ENCODE data around the gene TMBIM1.

TMBIM1 gene, protein sequence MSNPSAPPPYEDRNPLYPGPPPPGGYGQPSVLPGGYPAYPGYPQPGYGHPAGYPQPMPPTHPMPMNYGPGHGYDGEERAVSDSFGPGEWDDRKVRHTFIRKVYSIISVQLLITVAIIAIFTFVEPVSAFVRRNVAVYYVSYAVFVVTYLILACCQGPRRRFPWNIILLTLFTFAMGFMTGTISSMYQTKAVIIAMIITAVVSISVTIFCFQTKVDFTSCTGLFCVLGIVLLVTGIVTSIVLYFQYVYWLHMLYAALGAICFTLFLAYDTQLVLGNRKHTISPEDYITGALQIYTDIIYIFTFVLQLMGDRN

DNA sequence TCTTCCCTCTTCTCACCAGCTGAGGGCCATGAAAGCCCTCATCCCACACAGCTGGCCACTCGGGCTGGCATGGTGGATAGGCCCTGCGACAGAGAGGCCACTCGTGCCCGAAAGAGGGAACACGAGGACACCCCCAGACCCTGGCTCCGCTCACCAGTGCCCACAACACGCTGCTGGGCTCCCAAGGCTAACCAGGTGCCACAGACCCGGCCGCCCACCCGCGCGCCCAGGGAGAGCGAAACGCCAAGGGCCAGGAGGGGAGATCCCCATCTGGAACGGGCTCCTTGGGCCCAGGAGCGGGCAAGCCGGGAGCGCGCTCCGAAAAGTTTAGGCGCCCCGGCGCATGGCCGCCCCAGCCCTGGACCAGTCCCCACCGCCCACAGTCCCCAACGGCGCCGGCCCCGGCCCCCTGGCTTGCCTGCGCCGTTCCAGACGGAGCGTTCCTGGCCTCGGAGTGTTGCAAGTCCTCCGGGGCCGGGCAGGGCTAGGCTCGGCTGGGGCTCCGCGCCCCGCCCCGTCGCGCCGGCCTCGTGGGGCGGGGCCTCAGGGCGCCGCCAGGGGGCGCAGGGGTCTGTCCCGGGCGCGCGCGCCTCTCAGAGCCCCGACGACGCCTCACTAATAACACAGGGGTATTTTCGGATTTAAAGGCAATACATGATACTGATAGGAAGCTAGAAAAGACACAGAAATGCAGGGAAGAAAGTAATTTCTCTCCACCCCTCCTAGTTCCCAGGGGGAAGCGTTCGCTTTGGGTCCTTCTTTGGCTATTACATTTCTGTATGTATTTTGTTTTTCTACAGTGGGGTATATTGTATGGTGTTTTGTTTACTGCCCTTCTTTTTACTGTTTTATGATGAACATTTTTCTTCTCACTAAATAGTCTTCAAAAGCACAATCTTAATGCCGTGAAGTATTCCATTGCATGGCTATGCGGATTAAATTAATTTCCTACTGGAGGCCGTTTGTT, at the start of gene TMBIM1:
TSS of gene TMBIM1 (minus strand) at position 456 of the 967 bp plus-strand sequence. CDS start 10,362 bp downstream, outside the sequence.
- DNase-seq, result peak; percentile 88

- DNase-seq, result no peak
These were observed 49.1 kb upstream of the TMBIM1 start for GRCh38 chr2:218341381-218341780.

GRCh38 chr2:218340656-218341055, 48.4 kb upstream of the TMBIM1 start:
- DNase-seq, result no peak

- no peak for DNase-seq
These were observed 42.2 kb upstream of the TMBIM1 start for GRCh38 chr2:218334531-218334930.

GRCh38 chr2:218332920-218333645, 40.8 kb upstream of the TMBIM1 start:
- DNase-seq, result peak; percentile 87

DNA sequence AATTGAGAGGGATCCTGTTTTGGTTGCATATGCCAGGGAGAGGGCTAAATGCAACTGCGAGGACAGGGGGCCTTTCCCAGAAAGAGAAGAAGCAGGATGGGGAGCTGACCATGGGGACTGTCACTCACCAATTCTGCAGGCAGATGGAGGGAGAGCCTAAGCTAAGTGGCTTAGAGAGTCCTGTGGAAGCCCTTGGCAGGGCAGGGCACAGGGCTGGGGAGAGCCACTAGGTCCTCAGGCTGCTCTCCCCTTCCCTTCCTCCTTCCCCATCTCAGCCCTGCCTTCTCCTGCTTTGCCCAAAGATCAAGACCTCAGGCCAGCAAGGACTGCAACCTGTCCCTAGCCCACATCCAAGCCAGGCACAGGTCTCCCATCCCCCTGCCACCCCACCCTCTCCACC, 40.0 kb upstream of the TMBIM1 start:
- DNase-seq, result peak; percentile 37

DNA sequence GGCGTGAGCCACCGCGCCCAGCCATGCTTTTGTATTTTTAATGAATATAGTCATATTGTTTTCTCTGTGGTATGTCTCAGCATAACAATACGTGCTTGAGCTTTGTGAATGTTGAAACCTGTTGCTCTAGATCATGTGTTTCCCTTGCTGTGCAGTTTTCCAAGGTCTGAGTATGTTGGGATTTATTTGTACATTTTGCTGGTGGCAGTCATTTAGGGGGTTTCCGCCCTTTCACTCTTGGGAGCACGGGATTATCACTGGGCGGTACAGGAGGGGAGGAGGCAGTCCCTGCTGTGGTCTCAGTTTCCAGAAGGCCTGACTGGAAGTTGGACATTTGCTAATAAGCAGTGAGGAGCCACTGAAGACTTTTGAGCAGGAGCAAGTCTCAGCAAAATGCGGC, 39.4 kb upstream of the TMBIM1 start:
- no peak for DNase-seq

DNA sequence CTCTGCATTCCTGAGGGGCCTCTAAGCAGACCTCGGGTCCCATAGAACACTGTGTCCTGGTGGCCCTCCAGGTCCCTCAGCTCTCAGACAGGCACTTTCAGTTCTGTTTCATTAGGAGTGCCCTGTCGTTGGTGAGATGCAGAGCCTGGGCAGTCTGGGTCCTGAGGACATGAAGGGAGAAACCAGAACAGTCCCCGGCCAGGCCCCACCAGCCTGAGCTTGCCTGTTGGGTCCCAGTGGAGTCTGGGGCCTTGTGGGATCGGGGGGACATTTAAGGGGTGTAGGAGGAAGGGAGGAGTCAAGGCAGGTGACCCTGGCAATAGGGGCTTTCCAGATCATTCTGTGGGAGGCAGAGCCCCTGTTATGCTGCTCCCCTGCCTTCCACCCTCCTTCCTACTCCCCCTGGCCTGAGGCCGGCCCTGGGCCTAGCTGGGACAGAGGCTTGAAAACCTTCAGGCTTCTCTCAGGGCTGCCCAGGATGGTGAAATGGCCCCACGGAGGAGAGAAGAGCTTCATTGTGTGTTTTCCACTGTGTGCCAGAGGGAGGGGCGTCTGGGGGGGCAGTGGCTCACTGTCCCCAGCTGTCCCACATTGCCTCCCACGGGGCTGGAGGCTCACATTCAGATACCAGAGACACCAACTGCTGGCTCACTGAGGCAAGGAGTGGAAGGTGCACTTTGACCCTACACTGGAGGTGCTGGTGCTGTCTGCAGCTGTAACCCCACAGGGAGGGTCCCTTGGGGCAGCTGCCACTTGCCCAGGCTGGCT, 37.7 kb upstream of the TMBIM1 start:
- no peak for DNase-seq

DNA sequence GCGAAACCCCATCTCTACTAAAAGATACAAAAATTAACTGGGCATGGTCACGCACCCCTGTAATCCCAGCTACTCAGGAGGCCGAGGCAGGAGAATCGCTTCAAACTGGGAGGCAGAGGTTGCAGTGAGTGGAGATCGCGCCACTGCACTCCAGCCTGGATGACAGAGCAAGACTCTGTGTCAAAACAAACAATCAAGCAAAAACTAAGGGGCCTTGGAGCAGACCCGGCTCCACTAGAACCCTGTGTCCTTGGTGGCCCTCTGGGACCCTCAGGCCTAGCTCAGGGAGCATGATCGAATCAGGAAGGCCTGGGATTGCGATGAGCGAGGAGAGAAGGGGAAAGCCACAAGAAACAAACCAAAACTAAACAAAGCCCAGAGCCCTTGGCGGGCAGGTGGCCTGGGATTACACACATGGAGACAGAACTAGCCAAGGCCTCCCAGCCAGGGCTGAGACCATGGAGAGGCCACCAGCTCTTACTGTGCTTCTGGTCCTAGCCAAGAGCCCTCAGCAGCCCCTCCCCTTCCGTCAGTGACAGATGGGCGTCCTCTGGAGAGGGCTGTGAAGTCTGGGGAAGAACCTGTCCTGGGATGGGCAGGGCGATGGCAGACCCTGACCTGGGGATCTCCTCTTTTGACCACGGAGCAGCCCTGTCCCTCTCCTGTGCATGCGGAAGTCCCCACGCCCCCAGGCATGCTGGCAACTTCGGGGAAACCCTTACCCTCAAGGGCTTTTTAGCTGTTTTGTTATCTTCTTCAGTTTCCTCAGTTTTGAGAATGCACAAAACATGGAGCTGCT, 36.9 kb upstream of the TMBIM1 start:
- no peak for DNase-seq

- DNase-seq, result no peak
These were observed 36.0 kb upstream of the TMBIM1 start for GRCh38 chr2:218328294-218328693.

GRCh38 chr2:218327451-218328210, 35.3 kb upstream of the TMBIM1 start:
- DNase-seq, result peak; percentile 12

DNA sequence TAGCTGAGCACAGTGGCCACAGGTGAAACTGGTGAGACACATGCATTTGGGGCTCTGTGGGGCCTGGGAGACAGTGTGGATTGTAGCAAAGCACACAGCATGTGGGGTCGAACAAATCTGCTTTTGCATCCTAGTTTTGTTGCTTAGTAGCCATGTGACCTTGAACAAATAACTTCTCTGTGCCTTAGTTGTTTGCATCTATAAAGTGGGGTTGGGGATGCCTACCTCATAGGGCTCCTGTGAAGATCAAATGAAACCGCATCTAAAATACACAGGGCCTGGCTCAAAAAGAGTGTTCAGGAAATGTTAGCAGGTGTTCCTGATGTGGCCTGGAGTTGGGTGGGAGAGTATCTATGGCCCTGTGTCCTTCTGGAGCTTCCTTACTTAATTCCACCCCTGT, 34.0 kb upstream of the TMBIM1 start:
- DNase-seq, result no peak

DNA sequence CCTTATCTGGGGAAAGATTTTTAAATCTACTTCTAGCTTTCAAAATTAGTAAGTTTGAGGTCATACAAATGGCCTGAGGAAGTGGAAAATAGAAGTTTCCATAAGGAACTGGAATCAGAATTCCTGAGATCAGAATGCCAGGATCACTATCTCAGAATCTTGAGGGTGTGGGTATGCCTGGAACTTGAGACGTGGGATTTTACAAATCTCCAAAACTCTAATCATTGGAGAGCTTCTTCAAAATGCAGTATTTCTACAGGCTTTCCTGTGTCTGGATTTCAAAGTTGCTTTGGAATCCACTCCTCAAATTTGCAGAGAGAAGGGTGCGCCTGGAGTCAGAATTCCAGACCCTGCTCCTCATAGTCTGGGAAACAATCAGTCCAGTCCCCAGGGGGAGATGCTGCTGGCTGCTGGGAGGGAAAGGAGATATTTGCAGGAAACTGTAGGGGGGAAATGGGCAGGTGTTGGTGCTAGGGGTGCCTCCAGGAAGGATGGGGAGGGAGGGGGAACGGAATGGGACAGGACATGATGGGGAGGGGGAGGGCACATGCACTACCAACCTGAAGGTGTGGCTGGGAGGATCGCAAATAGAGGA, 33.4 kb upstream of the TMBIM1 start:
- DNase-seq, result no peak

DNA sequence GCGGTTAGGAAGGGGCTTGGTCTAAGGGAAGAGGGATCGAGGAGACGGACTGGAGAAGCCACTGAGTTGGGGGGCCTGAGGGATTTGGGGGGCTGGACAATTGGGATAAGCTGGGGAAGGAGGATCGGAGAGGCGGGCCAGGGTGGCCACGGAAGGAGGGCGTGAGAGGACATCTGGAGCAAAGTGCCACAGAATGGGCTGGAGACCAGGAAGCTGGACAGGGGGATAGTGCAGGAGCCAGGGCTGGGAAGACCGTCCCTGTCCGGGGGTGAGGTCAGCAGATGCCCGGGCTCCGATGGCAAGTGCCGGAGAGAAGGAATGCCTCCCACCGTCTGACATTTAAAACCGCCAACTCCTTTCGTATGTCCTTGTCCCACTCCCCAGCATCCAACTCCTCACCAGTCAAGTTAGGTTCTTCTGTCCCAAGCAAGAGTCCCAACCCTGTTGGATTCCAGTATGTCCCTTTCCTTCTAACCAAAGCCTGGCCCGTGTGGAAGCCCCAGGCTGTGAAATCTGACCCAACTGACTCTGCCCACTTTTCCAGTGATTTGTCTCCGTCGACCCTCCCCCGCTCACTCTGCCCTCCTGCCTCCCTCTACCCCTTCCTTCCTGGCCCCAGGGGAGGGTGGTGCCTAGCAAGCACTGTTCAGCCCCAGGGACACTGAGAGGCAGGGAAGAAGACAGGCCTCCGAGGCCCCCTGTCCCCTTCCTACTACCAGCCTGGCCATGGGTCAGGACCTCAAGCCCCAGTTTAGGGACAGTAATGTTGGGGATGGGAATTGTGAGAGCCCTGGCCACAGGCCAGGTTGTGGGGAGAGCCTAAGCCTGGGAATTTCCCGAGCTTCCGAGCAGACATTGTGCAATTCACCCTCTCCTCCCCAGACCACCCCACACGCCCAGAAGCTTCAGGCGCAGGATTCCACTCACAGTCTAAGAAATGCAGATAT, 31.5 kb upstream of the TMBIM1 start:
- DNase-seq, result peak; percentile 39

- peak; percentile 77 for DNase-seq
These were observed 30.6 kb upstream of the TMBIM1 start for GRCh38 chr2:218322768-218323525.

- no peak for DNase-seq
These were observed 28.5 kb upstream of the TMBIM1 start for GRCh38 chr2:218320704-218321336.

DNA sequence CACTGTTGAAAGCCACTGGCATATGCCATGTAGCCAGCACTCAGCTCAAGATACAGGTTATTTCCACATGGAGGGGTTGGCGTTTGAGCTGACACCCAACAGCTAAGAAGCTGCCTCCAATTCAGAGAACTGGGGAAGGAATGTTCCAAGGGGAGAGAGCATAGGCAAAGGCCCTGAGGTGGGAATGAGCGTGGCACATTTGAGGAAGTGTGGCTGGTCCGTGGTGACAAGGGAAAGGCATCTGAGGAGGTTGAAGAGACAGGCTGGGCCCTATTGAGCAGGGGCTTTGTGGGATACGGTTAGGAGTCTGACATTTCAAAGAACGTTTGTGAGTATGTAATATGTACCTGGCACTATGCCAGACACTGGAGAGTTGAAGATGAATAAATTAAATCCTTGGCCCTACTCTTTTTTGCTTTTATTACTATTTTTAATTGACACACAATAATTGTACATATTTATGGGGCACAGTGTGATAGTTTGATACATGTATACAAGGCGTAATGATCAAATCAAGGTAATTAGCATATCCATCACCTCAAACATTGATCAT, 27.6 kb upstream of the TMBIM1 start:
- DNase-seq, result no peak

GRCh38 chr2:218318241-218318640, 25.9 kb upstream of the TMBIM1 start:
- no peak for DNase-seq
